GM21447 (cell line): ENCODE data around the gene PTDSS2.
"Not testable (repeated sequence)": the region's sequence is repeated elsewhere in the genome, so short reads cannot be mapped to it uniquely, and the experiment has no call there.

Experiments used
- ATAC-seq: cut with Tn5 transposase; IDR thresholded peaks from one replicate; pipeline ENCODE4 v1.9.1; 2021; ENCODE audit not compliant: unreplicated experiment

Gene PTDSS2

DNA sequence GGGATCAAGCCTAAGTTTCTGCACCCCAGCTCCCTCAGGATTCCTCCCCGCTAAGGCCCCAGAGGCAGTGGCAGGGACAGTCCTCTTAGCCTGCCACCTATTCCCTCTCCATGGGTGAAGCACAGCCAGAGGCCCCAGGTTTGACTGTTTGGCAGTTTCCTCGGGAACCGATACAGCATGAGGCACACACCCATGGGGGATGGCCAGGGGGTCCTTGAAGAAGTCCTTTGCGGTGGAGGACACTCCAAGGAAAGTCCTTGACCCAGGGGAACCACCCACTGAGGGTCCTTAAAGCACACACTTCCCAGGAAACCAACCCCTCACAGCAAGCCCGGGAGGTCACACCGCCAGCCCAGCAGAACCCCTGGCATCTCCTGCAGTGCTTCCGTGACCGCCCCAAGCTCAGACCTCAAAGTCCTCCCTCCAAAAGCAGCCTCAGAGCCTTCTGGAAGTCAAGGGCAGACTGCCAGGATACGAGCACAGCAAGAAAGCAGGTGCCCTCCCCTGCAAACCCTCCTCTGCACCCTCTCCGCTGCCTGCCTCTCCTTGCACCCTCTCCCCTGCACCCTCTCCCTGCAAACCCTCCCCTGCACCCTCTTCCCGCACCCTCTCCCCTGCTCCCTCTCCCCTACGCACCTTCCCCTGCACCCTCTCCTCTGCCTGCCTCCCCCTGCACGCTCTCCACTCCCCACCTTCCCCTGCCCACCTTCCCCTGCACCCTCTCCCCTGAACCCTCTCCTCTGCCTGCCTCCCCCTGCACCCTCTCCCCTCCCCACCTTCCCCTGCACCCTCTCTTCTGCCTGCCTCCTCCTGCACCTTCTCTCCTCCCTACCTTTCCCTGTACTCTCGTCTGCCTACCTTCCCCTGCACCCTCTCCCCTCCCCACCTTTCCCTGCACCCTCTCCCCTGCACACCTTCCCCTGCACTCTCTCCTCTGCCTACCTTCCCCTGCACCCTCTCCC lies 36.7 kb upstream of the PTDSS2 start:
- no peak for ATAC-seq

DNA sequence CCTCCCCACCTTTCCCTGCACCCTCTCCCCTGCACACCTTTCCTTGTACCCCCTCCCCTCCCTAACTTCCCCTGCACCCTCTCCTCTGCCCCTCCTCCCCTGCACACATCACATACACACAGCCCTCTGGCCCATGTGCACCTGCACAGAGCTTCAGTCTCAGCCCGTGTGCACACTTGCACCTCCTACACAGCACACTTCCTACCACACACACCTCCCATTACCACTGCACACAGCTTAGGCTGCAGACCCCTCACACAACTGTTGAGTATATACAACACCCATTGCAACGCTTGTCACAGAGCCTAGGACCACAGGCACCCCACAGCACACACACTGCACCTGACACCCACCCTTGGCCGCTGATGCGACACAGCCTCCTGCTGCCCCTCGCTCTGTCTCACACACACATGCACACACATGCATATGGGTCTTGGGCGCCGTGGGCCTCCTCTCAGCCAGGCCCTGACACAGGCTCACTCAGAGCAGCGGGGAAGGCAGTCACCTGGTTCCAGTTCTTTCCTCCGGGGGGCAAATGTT lies 35.7 kb upstream of the PTDSS2 start:
- ATAC-seq = no peak

DNA sequence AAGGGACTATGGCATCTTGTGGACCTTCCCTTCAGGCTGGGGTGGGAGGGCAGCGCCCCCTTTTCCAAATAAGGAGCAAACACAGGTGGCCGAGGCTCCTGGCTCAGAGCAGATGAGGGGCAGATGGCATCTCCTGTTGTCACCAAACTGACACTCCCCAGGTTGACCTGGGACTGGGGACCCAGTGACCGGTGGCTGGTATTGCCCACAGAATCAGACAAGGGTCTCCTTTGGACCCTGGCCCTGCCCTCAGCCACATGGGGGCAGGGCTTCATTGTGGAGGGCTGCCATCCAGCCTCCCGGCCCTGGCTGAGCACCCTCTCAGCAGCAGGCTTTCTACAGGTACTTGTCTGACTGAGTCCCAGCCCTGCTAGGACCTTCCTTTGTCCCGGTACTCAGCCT lies 34.4 kb upstream of the PTDSS2 start:
- ATAC-seq = no peak

DNA sequence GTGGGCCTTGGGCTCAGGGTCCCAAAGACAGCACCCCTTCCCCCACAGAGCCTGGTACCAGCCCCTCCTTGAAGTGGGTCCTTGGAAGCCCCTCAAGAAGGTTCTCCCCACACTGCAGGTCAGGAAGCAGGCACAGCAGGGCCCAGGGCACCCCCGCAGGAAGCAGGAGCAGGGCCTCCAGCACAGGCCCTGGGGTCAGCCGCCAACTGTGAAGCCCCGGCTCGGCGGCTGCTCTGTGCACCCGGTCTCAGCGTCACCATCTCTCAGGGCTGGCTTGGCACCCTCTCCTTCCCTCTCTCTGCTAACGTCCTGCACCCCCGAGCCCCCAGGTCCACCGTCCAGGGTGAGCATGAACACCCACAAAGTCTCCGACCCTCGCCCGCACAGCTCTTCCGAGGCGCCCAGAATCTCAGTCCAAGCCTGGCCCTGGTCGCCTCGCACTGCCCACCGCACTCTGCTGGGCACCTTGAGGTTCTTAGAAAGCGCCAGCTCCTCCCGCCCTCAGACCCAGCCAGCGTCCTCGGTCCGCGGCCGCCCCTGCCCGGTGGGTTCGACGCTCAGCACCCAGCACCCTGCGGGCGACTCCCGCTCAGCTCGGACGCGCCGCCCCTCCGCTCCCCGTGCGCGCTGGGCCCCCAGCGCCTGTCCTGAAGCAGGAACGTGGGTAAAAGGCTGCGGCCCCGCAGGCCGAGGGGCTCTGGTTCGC lies 33.9 kb upstream of the PTDSS2 start:
- ATAC-seq = no peak

DNA sequence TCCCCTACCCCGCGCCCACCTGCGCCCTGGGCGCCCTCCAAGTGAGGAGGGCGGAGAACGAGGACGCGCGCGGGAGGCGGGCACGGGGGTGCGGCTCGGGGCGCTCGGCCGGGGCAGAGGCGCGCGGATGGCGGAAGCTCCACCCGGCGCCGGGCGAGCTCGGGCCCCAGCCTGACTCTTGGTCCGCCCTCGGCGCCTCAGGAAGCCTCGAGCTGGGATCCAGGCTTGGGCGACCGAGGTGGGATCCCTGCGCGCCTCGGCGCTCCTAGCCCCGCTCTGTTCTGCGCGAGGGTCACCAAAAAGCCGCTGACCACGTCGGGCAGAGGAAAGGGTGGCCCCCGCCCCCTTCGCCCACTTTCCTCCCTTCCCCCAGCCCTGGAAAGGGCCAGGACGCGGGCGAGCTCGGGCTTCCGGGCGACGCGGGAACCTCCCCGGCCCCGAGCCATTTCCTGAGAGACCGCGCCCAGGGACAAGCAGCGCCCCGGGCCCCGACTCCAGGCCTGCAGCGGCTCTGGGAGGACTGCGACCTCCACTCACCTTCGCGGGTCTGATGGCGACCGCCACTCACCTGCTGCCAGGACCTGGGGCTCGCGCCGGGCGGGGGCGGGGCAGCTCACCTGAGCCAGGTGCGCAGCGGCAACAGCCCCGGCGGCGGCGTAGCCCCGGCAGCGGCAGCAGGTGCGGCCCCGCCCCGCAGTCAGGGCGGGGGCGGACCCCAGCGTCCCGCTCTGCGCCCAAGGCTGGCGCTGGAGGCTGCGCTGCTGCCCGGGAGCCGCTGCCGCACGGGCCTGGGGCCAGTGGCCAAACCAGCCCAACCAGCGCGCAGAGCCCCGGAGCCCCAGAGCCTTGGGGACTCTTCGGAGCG lies 33.1 kb upstream of the PTDSS2 start:
- no peak for ATAC-seq

DNA sequence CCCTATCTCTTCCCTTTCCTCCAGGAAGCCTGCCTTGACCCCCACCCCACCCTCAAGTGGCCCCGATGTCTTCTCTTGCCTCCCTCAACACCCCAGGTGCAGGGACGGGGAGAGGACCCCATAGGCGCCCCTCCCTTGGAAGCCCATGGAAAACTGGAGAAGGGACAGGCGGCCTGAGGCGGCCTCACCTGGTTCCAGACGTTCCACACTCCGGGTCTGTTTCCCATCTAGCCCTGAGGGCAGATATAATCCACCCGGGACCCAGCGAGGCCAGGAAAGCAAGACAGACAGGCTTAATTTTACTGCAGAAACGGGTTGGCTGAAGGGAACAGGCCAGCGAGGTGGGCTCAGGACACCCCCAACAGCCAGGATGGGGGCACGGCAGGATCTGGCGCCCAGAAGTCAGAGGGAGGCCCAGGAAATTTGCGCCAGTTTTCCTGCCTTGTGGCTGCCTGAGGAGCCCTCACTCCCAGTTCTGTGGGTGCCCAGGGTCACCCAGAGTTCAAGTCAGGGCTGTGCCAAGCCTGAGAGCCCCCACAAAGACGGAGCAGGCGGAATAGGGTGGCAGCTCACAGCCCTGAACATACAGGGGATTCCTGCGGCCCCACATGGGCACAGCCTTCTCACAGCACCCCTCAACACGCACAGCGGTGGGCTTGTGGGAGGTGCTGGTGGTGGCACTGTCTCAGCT lies 32.3 kb upstream of the PTDSS2 start:
- ATAC-seq = no peak

DNA sequence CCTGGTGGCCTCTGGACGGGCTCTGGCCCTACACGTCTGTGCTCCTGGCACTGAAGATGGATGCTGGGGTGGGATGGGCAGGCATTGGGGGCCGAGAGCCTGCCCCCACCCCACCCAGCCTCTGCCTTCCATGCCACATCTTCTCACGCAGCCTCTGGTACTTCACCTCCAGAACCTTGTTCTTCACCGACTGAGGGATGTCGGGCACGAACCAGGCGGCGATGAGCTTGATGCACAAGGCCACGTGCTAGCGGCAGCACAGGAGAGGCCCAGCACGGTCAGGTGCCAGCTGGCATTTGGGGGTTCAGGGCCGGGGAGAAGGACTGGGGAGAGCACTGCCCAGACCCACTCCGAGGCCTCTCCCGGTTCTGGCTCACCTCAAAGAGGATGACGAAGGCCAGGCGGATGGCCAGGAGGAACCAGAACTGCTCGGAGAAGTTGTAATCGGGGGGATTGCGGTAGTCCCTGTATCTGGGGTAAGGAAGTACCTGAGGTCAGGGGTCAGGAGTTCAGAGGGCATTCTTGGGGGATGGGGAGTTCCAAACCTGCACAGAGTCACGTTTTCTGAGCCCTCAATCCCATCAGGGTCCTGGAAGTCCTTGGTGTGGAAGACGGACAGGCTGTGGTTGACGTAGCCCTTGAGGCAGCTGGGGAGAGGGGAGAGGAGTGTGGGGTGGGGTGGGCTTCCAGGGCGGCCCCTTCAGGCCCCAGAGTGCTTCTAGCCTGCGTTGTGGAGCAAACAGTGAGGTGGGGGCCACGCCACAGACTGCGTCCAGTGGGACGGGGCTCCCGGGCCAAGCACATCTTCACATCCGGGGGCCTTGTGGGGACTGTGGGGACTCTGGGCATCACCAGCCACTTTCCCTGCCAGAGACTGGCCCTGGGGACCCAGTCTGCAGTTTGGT lies 31.5 kb upstream of the PTDSS2 start:
- no peak for ATAC-seq

DNA sequence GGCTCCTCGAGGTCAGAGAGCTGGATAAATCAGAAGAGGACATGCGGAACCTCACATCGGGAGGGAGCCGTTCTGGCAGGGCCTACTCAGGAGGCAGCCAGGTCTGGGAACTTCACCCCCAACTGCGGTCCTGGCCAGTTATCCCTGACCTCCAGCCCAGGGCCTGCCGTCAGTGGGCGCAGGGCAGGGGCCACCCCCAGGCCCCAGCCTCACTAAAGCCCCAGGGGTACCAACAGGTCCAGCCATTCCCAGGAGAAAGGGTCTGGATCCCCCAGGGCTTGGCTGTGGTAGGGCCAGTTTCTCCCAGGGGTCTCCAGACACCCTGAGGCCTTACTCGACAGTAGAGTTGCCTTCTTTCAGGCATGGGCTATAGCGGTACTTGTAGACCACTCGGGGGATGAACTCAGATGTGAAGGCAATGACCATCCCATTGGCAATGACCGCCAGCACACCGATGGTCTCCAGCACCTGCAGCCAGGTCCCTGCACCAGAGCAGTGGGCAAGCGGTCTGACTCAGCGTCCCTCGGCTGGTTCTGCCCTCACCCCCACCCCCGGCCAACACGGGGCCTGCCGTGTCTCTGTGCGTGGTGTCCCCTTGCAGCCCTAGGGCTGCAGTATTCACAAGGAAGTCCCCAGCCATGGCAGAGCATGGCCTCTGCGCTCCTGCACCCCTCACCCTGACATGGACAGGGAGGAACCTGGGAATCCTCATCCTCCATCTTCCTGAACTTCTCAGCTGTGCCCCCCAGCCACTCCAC lies 30.7 kb upstream of the PTDSS2 start:
- ATAC-seq = no peak

DNA sequence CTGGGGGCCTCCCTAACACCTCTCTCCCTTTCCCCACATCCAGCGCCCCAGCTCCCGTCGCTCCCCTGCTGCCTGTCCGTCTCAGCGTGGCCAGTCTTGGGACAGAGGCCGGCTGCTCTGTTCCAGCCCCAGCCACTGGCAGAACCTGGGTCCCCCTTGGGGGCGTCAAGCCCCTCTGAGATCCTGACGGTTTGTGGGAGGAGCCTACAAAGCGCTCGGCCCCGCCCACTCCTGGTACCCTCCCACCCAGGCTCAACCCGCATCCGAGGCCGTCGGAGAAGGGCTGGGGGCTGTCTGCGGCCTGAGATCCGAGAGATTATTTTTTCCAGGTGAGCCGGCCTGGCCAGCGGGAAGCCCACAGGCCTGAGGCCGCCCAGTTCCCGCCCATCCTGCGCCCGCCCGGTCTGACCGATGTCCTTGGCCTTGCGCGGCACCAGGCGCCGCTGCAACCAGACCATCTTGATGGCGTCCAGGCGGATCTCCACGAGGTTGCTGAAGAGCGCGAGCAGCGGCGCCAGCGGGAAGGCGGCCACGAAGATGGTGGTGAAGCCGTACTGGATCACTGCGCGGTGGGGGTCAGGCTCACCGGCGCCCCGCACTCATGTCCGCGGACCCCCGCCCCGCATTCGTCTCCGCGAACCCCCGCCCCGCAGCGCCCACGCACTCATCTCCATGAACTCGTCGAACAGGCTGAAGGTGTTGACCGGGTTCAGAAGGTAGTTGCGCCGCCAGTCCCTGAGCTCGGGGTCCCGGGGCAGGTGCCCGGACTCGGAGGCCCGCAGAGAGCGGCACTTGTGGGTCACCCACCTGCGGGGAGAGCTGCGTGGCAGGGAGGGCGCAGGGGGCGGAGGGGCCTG lies 29.8 kb upstream of the PTDSS2 start:
- ATAC-seq = no peak

DNA sequence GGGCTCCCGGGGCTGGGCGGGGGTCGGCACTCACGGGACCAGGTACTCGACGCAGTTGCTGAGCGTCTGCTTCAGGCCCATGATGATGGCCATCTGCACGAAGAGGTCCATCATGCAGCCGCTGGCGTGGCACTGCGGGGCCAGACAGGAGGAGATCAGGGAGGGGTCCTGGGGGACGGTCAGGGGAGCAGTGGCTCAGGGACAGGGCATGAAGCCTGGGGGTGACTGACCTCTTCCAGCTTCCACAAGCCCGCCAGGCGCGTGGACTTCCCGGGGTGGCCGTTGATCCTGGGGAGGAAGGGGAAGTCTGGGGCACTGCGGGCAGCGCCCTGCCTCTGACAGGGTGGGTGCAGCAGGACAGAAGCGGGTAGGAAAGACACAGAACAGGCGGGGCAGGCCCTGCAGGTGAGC lies 29.2 kb upstream of the PTDSS2 start:
- ATAC-seq = no peak

DNA sequence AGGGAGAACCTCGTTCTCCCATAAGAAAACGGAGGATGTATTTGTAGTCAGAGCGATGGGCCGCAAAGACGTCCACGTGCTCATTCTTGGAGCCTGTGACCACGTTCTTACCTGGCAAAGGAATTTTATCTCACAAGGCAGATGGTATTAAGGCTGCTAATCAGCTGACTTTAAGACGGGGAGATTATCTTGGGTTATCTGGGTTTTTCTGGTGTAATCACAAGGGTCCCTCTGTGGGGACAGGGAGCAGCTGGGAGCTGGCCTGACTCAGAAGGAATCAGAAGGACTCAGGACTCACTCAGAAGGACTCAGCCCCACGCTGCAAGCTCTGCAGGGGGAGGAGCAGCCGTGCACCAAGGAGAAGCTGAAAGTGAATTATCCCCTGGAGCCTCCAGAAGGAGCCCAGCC lies 27.8 kb upstream of the PTDSS2 start:
- no peak for ATAC-seq

DNA sequence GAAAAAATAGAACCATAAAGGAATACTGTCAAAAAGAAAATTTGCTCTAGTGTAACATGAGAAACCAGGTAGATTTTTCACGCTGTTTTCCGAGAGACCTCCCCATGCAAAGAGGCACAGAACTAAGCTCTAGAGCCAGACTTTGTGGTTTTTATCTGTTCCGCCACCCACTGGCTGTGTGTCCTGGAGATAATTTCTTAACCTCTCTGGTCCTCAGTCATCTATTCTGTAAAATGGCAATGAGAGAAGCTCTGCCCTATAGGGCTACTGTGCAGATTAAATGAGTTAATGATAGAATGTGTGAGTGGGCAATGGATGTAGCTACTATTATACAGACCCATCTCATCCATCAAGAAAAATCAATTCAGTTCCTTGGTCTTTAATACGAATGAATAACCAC lies 25.8 kb upstream of the PTDSS2 start:
- no peak for ATAC-seq

DNA sequence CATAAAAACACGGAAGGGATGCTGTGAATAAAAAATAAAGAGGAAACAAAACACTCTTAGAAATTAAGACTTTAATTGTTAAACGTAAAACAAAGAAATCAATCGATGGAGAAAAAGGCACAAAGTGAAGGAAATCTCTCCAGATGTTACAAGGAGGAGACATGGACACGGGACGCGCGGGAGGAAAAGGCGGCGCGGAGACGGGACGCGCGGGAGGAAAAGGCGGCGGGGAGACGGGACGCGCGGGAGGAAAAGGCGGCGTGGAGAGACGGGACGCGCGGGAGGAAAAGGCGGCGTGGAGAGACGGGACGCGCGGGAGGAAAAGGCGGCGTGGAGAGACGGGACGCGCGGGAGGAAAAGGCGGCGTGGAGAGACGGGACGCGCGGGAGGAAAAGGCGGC lies 25.3 kb upstream of the PTDSS2 start:
- not testable (repeated sequence) for ATAC-seq

DNA sequence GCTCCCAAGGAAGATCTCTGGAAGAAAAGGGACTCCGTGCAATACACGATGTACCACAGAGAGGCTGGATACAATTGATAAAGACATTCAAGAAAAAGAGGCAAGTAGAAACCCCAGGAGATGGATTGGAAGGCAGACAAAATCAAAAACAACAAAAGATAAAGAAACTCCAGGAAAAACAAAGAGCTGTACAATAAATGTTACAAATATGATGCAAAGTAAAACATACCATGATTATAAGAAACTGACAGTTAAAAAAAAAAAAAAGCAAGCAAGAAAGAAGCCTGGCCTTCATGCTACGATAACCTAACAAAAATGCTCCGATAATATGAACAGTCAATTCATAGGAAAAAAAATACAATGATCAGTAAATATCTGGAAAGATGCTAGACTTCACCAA lies 24.8 kb upstream of the PTDSS2 start:
- no peak for ATAC-seq

DNA sequence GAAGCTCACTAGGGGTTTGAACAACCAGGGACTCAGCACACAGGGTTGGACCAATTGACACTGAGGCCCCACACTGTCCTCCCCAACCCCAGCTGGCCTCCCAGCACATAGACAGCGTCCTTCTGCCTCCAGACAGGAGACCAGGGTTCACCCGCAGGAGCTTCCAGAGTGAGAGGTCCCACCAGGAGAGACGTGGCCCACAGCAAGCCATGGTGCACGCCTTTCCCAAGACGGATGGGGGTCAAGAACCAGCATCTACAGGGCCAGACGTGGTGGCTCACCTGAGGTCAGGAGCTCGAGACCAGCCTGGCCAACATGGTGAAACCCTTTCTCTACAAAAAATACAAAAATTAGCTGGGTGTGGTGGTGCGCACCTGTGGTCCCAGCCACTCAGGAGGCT lies 23.2 kb upstream of the PTDSS2 start:
- ATAC-seq = no peak

DNA sequence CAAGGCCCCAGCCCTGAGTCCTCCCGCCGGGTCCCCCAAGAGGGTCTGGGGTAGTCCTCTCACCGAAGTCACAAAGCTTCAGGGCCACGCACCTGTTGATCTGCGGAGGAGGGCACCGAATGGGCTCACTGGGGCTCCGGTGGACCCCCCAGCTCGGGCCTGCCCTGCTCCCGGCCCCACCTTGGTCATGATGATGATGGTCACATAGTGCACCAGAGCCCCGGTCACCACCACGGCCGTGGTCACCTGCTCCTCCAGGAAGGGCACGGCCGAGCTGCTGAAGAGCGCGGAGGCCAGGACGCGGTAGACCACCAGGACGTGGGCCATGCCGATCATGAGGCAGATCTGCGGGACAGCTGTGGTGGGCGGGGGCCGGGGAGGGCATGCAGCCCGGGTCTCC lies 21.8 kb upstream of the PTDSS2 start:
- no peak for ATAC-seq

DNA sequence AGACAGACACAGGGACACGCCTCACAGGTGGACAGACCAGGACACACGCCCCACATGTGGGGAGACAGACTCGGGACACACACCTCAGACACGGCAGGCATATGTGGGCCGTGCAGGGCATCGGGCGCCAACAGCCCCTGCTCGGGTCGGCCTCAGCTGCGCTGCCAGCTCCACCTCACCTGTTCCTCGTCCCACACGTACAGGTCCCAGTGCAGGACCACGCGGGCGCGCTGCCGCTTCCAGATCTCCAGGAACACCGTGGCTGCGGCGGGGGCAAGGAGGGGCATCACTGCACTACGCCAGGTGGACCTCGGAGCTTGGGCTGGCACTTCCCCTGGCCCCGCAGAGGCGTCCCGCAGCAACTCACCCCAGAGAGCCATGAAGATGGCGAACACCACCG lies 20.7 kb upstream of the PTDSS2 start:
- ATAC-seq = no peak

DNA sequence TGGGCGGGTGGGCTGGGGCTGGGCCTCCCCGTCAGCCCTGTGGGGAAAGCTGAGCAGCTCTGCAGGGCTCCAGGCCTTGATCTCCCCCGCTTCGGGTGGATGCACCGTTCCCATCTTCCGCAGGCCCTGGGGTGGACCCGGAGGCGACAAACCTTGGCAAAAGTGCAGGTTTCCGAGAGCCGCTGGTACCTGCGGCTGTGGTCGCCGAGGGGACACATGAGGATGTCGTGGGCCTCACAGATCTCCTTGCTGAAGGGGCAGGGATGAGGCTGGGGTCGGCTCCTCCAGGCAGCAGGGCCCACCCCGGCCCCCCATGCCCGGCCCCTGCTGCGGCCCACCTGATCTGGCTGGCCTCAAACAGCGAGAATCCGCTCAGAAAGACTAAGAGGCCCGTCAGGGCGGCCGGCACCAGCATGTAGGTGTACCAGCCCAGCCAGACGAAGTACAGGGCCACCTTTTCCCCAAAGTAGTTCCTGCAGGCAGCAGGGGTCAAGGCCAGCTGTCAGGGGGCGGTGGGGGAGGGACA lies 20.1 kb upstream of the PTDSS2 start:
- no peak for ATAC-seq
